Activated T-helper 2 cell treated with anti-CD3 and anti-CD28 coated beads, Interferon-gamma antibody, Interleukin-2, Interleukin-4, amounts not matched to agents 10 μg/mL and 5 μg/mL and 100 μg/mL, durations not matched to agents 14 hours and 24 hours and 36 hours (primary cell): ENCODE results near the gene SEMA7A. TPM values are rescaled to one million over a fixed set of nuclear protein-coding genes. Genes with fewer than 3 reads are reported as not detected.
A peak's percentile ranks its signal among the peaks of the same experiment; 100 is the strongest.

Experiments used
- DNase-seq: peaks from one replicate; pipeline ENCODE4 v3.0.0; 2021; ENCODE audit warnings: low spot score
- H3K27ac Mint-ChIP-seq: one replicate; pipeline ENCODE4 v1.8.0; 2021; ENCODE audit warnings: mixed read lengths
- H3K27me3 Mint-ChIP-seq: one replicate; pipeline ENCODE4 v1.8.0; 2021; ENCODE audit warnings: low read depth, mixed read lengths
- H3K36me3 Mint-ChIP-seq: one replicate; pipeline ENCODE4 v1.8.0; 2021; ENCODE audit warnings: low read depth, mixed read lengths
- H3K4me1 Mint-ChIP-seq: one replicate; pipeline ENCODE4 v1.8.0; 2021; ENCODE audit warnings: low read depth, mixed read lengths
- H3K4me3 Mint-ChIP-seq: one replicate; pipeline ENCODE4 v1.8.0; 2021; ENCODE audit warnings: low read depth, mild to moderate bottlenecking, moderate library complexity, mixed read lengths
- H3K9me3 Mint-ChIP-seq: one replicate; pipeline ENCODE4 v1.8.0; 2021; ENCODE audit warnings: mixed read lengths
- intact Hi-C: fragments of 100-400 bp; cut with micrococcal nuclease; formaldehyde crosslinking; loops from one replicate; pipeline ENCODE4 v1.15.1; 2023
- total RNA-seq: library from RNA; stranded (reverse); gene quantifications from 2 replicates; pipeline ENCODE4 v1.2.3, GENCODE V29; 2022

Gene SEMA7A
- total RNA-seq, 1 donor from 2014 or later = 45.9 TPM

GRCh38 chr15:74423431-74424257, 10.1 kb downstream of the SEMA7A start:
- Mint-ChIP-seq H3K36me3 (peaks cover 31% of the 10 kb centered on the region), H3K9me3 (no peaks in the 10 kb centered on the region), H3K27ac (peak overlapping the region; percentile 50), H3K4me1 (peaks cover 34% of the 10 kb centered on the region), H3K4me3 (no peak overlapping the region), H3K27me3 (no peaks in the 10 kb centered on the region)
- intact Hi-C loops = no loop called here
- DNase-seq = no peak

GRCh38 chr15:74422652-74423430, 10.9 kb downstream of the SEMA7A start:
- Mint-ChIP-seq H3K27me3 (no peaks in the 10 kb centered on the region), H3K9me3 (no peaks in the 10 kb centered on the region), H3K36me3 (peaks cover 25% of the 10 kb centered on the region), H3K4me1 (peaks cover 30% of the 10 kb centered on the region), H3K4me3 (no peak overlapping the region), H3K27ac (no peak overlapping the region)
- DNase-seq = no peak
- intact Hi-C loops = no loop called here

GRCh38 chr15:74422265-74422651, 11.5 kb downstream of the SEMA7A start:
- intact Hi-C loops = no loop called here
- no peaks in the 10 kb centered on the region for H3K9me3 Mint-ChIP-seq
- no peaks in the 10 kb centered on the region for H3K27me3 Mint-ChIP-seq
- DNase-seq = no peak
- H3K27ac Mint-ChIP-seq = no peak overlapping the region
- peaks cover 27% of the 10 kb centered on the region for H3K4me1 Mint-ChIP-seq
- peaks cover 26% of the 10 kb centered on the region for H3K36me3 Mint-ChIP-seq
- H3K4me3 Mint-ChIP-seq = no peak overlapping the region

GRCh38 chr15:74421302-74422245, 12.2 kb downstream of the SEMA7A start:
- H3K27me3 Mint-ChIP-seq = no peaks in the 10 kb centered on the region
- no peaks in the 10 kb centered on the region for H3K9me3 Mint-ChIP-seq
- no peak overlapping the region for H3K27ac Mint-ChIP-seq
- intact Hi-C loops = no loop called here
- H3K4me1 Mint-ChIP-seq = peaks cover 27% of the 10 kb centered on the region
- peaks cover 28% of the 10 kb centered on the region for H3K36me3 Mint-ChIP-seq
- no peak overlapping the region for H3K4me3 Mint-ChIP-seq
- DNase-seq = no peak

- H3K4me3 Mint-ChIP-seq = no peak overlapping the region
- peaks cover 31% of the 10 kb centered on the region for H3K36me3 Mint-ChIP-seq
- H3K27ac Mint-ChIP-seq = no peak overlapping the region
- peaks cover 30% of the 10 kb centered on the region for H3K4me1 Mint-ChIP-seq
- no peaks in the 10 kb centered on the region for H3K9me3 Mint-ChIP-seq
- DNase-seq = no peak
- intact Hi-C loops = no loop called here
- H3K27me3 Mint-ChIP-seq = no peaks in the 10 kb centered on the region
Observed at GRCh38 chr15:74420193-74420905, 13.4 kb downstream of the SEMA7A start.

- DNase-seq = no peak
- Mint-ChIP-seq H3K27me3 (no peaks in the 10 kb centered on the region), H3K9me3 (no peaks in the 10 kb centered on the region), H3K4me1 (peaks cover 34% of the 10 kb centered on the region), H3K36me3 (peaks cover 40% of the 10 kb centered on the region), H3K4me3 (no peak overlapping the region), H3K27ac (no peak overlapping the region)
- intact Hi-C loops = no loop called here
Observed at GRCh38 chr15:74419432-74419831, 14.3 kb downstream of the SEMA7A start.

- H3K4me1 Mint-ChIP-seq = peaks cover 33% of the 10 kb centered on the region
- no peak for DNase-seq
- H3K27ac Mint-ChIP-seq = no peak overlapping the region
- H3K4me3 Mint-ChIP-seq = no peak overlapping the region
- H3K9me3 Mint-ChIP-seq = no peaks in the 10 kb centered on the region
- intact Hi-C loops = no loop called here
- H3K27me3 Mint-ChIP-seq = no peaks in the 10 kb centered on the region
- peaks cover 47% of the 10 kb centered on the region for H3K36me3 Mint-ChIP-seq
Observed at GRCh38 chr15:74418575-74419338, 15.0 kb downstream of the SEMA7A start.

- Mint-ChIP-seq H3K36me3 (peaks cover 55% of the 10 kb centered on the region), H3K4me1 (peaks cover 27% of the 10 kb centered on the region), H3K27me3 (no peaks in the 10 kb centered on the region), H3K9me3 (no peaks in the 10 kb centered on the region), H3K27ac (no peak overlapping the region), H3K4me3 (no peak overlapping the region)
- intact Hi-C loops = no loop called here
- no peak for DNase-seq
Observed at GRCh38 chr15:74417670-74418069, 16.1 kb downstream of the SEMA7A start.

- peaks cover 60% of the 10 kb centered on the region for H3K36me3 Mint-ChIP-seq
- H3K9me3 Mint-ChIP-seq = no peaks in the 10 kb centered on the region
- no peak overlapping the region for H3K27ac Mint-ChIP-seq
Observed at GRCh38 chr15:74417225-74417624, 16.5 kb downstream of the SEMA7A start.

GRCh38 chr15:74415966-74416916, 17.5 kb downstream of the SEMA7A start:
- intact Hi-C loops = no loop called here
- Mint-ChIP-seq H3K27ac (peak overlapping the region; percentile 13), H3K36me3 (peaks cover 65% of the 10 kb centered on the region), H3K27me3 (no peaks in the 10 kb centered on the region), H3K4me1 (peaks cover 27% of the 10 kb centered on the region), H3K4me3 (no peak overlapping the region), H3K9me3 (no peaks in the 10 kb centered on the region)
- no peak for DNase-seq

More at GRCh38 chr15:74417225-74417624, 16.5 kb downstream of the SEMA7A start:
- Mint-ChIP-seq H3K27me3 (no peaks in the 10 kb centered on the region), H3K4me3 (no peak overlapping the region), H3K4me1 (peaks cover 27% of the 10 kb centered on the region)
- no peak for DNase-seq
- intact Hi-C loops = no loop called here
